Measurements from ENCODE around the gene TRUB2. TPM values are rescaled to one million over a fixed set of nuclear protein-coding genes. Genes with fewer than 3 reads are reported as not detected.
"Not testable (repeated sequence)": the region's sequence is repeated elsewhere in the genome, so short reads cannot be mapped to it uniquely, and the experiment has no call there.

TRUB2 gene
- total and polyA plus RNA-seq, 2 of the 8 experiments (the other 6 are each of a cell fraction or from before 2014, with no cell fraction given): 20.7 to 37.8 TPM

DNA sequence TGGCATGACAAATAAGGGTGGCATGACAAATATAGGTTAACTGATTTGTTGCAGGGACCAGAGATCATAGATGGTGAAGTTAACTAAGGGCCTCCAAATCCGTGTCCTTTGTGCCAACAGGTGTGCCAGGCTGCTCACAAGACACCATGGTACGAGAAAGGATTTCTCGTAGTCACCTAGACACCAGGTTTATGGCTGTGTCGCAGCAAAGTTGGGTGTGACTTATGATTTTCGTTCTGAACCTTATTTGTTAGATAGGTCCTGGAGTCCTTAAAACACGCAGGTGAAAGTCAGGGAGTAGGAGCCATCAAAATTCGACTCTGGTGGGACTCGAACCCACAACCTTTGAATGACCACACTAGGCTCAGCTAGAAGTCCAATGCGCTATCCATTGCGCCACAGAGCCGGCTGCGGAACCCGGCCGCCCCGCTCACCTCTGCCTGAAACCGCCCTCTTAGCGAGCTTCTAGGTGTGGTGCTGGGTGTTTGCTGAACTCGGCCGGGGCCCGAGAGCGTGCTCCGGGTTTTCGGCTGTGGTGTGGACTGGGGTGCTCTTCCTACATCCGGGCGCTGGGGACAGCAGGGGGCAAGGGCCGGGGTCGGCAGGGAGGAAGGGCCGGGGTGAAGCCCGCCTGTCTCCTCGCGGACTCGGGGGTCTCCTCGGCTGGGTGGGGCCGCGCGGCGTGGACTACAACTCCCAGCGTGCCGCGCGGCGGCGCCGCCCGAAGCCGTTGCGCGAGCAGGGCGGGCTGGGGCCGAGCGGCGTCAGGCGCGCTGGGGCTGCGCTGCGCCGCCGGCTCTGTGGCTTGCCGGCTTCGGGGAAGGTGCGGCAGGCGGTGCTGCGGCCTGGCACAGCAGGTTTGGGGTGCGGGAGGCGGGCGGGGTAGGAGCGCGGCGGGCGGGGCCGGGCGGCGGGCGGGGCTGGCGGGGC is 17.8 kb upstream of the TRUB2 start, which contains the start of gene SLC27A4 (continued):
- peak; percentile 100 for TF ChIP-seq RBBP5 (IDR thresholded peaks at IDR 0.05; ENCODE audit: borderline replicate concordance, low read depth, low read length)
- TF ChIP-seq ASH2L (IDR thresholded peaks at IDR 0.05; ENCODE audit: low read length): peak; percentile 99
- TF ChIP-seq CHD2 (IDR thresholded peaks at IDR 0.05; ENCODE audit: low read length): peak; percentile 16; the same call in 1 of the 2 replicates
- TF ChIP-seq TBP (IDR thresholded peaks at IDR 0.05; ENCODE audit: low read depth, low read length): peak; percentile 99
- peak; percentile 29 for TF ChIP-seq KDM4A (IDR thresholded peaks at IDR 0.05; ENCODE audit: low read depth, low read length, severe bottlenecking)
- 0 out of 2 replicates have a peak, but pooled peaks have one; percentile 46 for TF ChIP-seq KDM1A (IDR thresholded peaks at IDR 0.05; ENCODE audit: borderline replicate concordance, low read length)

DNA sequence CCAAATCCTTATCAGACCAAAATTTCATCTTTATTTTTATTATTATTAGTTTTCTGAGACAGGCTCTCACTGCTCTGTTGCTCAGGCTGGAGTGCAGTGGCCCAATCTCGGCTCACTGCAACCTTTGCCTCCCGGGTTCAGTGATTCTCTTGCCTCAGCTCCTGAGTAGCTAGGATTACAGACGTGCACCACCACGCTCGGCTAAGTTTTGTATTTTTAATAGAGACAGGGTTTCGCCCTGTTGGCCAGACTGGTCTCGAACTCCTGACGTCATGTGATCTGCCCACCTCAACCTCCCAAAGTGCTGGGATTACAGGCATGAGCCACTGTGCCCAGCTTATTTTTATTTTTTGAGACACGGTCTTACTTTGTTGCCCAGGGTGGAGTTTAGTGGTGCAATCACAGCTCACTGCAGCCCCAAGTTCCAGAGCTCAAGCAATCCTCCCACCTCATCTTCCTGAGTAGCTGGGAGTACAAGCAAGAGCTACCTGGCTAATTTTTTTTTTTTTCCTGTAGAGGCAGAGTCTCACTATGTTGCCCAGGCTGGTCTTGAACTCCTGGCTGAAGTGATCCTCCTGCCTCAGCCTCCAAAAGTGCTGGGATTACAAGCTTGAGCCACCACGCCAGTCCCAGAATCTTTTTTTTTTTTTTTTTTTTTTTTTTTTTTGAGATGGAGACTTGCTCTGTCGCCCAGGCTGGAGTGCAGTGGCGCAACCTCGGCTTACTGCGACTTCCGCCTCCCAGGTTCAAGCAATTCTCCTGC is 16.8 kb upstream of the TRUB2 start:
- not testable (repeated sequence) for H3K23me2 ChIP-seq (ENCODE audit: low read depth, low read length); H4K20me1 ChIP-seq (replicated peaks in 1 of 2; ENCODE audit: control insufficient read depth in 1 of 2, insufficient read depth in 2 of 2, low read length in 2 of 2); DNase-seq (ENCODE audit: low read depth in 1 of 2, low spot score in 2 of 2); H2AK5ac ChIP-seq (ENCODE audit: low read depth, low read length); H4K8ac ChIP-seq (ENCODE audit: extremely low read depth, insufficient read depth, low read length); H3K23ac ChIP-seq (ENCODE audit: insufficient read length); H3K36me3 ChIP-seq (ENCODE audit: control insufficient read depth in 2 of 4, insufficient read depth in 4 of 4, low read length in 3 of 4); H3K79me1 ChIP-seq (ENCODE audit: low read depth, low read length); H3K18ac ChIP-seq (ENCODE audit: extremely low read depth, low read length); H2BK15ac ChIP-seq (ENCODE audit: low read length); H2BK20ac ChIP-seq (ENCODE audit: low read length); H2BK5ac ChIP-seq (ENCODE audit: low read depth, low read length); H2BK120ac ChIP-seq (replicated peaks; ENCODE audit: low read depth, low read length); H3K56ac ChIP-seq (replicated peaks; ENCODE audit: insufficient read length, low read depth, low read length); H2BK12ac ChIP-seq (ENCODE audit: low read depth, low read length); H3K9ac ChIP-seq (replicated peaks in 1 of 4; ENCODE audit: extremely low read depth in 1 of 4, low read depth in 3 of 4, low read length in 3 of 4); H4K5ac ChIP-seq (ENCODE audit: insufficient read length, low read depth, low read length); H3K9me3 ChIP-seq (ENCODE audit: insufficient read depth in 2 of 2, low read depth in 1 of 2, low read length in 1 of 2); H3K4me3 ChIP-seq (ENCODE audit: extremely low read depth in 1 of 4, insufficient read depth in 2 of 4, low read depth in 3 of 4, low read length in 4 of 4); H3K4me1 ChIP-seq (replicated peaks in 1 of 4; ENCODE audit: control insufficient read depth in 3 of 4, insufficient read depth in 4 of 4, low read length in 3 of 4); H3K79me2 ChIP-seq (ENCODE audit: control insufficient read depth in 1 of 2, insufficient read depth in 2 of 2, low read length in 2 of 2); H3K27me3 ChIP-seq (replicated peaks in 1 of 4; ENCODE audit: control insufficient read depth in 3 of 4, extremely low read depth in 1 of 4, insufficient read depth in 3 of 4, low read length in 3 of 4); H2AFZ ChIP-seq (ENCODE audit: low read length); H3K4ac ChIP-seq (replicated peaks; ENCODE audit: insufficient read length, low read depth, low read length); FAIRE-seq; H3K27ac ChIP-seq (ENCODE audit: low read depth, low read length); H4K91ac ChIP-seq (replicated peaks; ENCODE audit: insufficient read length, low read length); H3K14ac ChIP-seq (ENCODE audit: insufficient read length)
- POLR2A ChIA-PET (ENCODE audit: partially characterized antibody): interaction anchor here (0.6 to 1.7 kb wide), 8 partner anchors 8 to 79 kb away, joined by 3 to 6 read pairs (median 4); no protein-coding TSS in a partner anchor
- H3K4me2 ChIP-seq (ENCODE audit: insufficient read depth in 1 of 2, low read depth in 2 of 2, low read length in 2 of 2): 0 out of 4 replicates have a peak overlapping the region, but pooled peaks of 1 of the 2 experiments have one; percentile 49
- WGBS, 2 experiments (ENCODE audit: extremely low coverage in 1 of 2, insufficient coverage in 1 of 2, insufficient read length in 1 of 2, insufficient replicate concordance in 2 of 2, low coverage in 1 of 2, low lambda C conversion rate in 2 of 2, missing lambda C conversion rate in 1 of 2): 88% methylated on average over 14 of the region's 15 CpGs; no CpG with 5 or more reads in 1 of the 2 experiments
- CTCF ChIA-PET (ENCODE audit: partially characterized antibody): interaction anchor here (0.6 to 1.6 kb wide), 9 partner anchors 12 to 222 kb away, joined by 3 to 5 read pairs (median 3); partner anchors contain the start of gene CERCAM
